Esophagus muscularis mucosa (tissue), 2 donors: ENCODE data around the gene ABCA3.

Source experiments
- POLR2A ChIP-seq: fragments of 450-650 bp; IDR thresholded peaks from one replicate; pipeline ENCODE4 v1.6.1; 2017; ENCODE audit warnings: antibody characterized with exemption, moderate library complexity, mild to moderate bottlenecking, low read depth
- POLR2AphosphoS5 ChIP-seq, 2 donors: sonication (generic); formaldehyde crosslinking; IDR thresholded peaks; one replicate each; pipeline ENCODE4 v1.6.1; 2017; ENCODE audit warnings: antibody characterized with exemption in 2 of 2

- no peak for TF ChIP-seq POLR2A
- no peak for TF ChIP-seq POLR2AphosphoS5 (IDR thresholded peaks at IDR 0.05)
These were observed 25.1 kb upstream of the ABCA3 start for GRCh38 chr16:2365397-2366294.
